Activated CD4-positive, CD25-positive, alpha-beta regulatory T cell treated with anti-CD3 and anti-CD28 coated beads, Interleukin-2, amount 50 U/mL, for 24 hours (primary cell): ENCODE measurements around the gene CELA2A.
A peak's percentile ranks its signal among the peaks of the same experiment; 100 is the strongest.
"Not testable (repeated sequence)": the region's sequence is repeated elsewhere in the genome, so short reads cannot be mapped to it uniquely, and the experiment has no call there.

ENCODE experiments used
- ATAC-seq, 2 donors: fragments of 150-1000 bp; cut with Tn5 transposase; one replicate each; pipeline ENCODE4 v1.10.0; 2021; ENCODE audit warnings: mild to moderate bottlenecking in 1 of 2, moderate library complexity in 1 of 2

Gene CELA2A

GRCh38 chr1:15425521-15425920, 31.0 kb upstream of the CELA2A start:
- no peak for ATAC-seq

- no peak for ATAC-seq
These were observed 30.6 kb upstream of the CELA2A start for GRCh38 chr1:15425958-15426357.

GRCh38 chr1:15426492-15427279, 29.8 kb upstream of the CELA2A start:
- ATAC-seq, result no peak

GRCh38 chr1:15427280-15427666, 29.3 kb upstream of the CELA2A start:
- ATAC-seq, result no peak

- not testable (repeated sequence) for ATAC-seq
These were observed 28.3 kb upstream of the CELA2A start for GRCh38 chr1:15428252-15428651.

GRCh38 chr1:15428815-15429435, 27.6 kb upstream of the CELA2A start:
- ATAC-seq, result no peak

GRCh38 chr1:15429701-15430149, 26.8 kb upstream of the CELA2A start:
- no peak for ATAC-seq

- ATAC-seq, result peak; percentile 45 to 50
These were observed 25.6 kb upstream of the CELA2A start for GRCh38 chr1:15430787-15431570.

- ATAC-seq, result no peak
These were observed 25.0 kb upstream of the CELA2A start for GRCh38 chr1:15431571-15431948.

- no peak for ATAC-seq
These were observed 24.2 kb upstream of the CELA2A start for GRCh38 chr1:15432324-15432723.

- ATAC-seq, result no peak
These were observed 23.1 kb upstream of the CELA2A start for GRCh38 chr1:15433471-15433870.

- not testable (repeated sequence) for ATAC-seq
These were observed 21.8 kb upstream of the CELA2A start for GRCh38 chr1:15434739-15435138.

- no peak for ATAC-seq
These were observed 21.1 kb upstream of the CELA2A start for GRCh38 chr1:15435239-15436077.

- ATAC-seq, result no peak
These were observed 19.6 kb upstream of the CELA2A start for GRCh38 chr1:15436881-15437442.

GRCh38 chr1:15439325-15439724, 17.2 kb upstream of the CELA2A start:
- no peak for ATAC-seq

GRCh38 chr1:15440357-15440756, 16.2 kb upstream of the CELA2A start:
- no peak for ATAC-seq

GRCh38 chr1:15441247-15441646, 15.3 kb upstream of the CELA2A start:
- no peak for ATAC-seq

GRCh38 chr1:15442119-15442518, 14.4 kb upstream of the CELA2A start:
- no peak for ATAC-seq

- no peak for ATAC-seq
These were observed 13.8 kb upstream of the CELA2A start for GRCh38 chr1:15442759-15443158.

- no peak for ATAC-seq
These were observed 13.3 kb upstream of the CELA2A start for GRCh38 chr1:15443281-15443680.

- no peak for ATAC-seq
These were observed 11.8 kb upstream of the CELA2A start for GRCh38 chr1:15444468-15445389.
